ENCODE results near the gene HEXD.
A peak's percentile ranks its signal among the peaks of the same experiment; 100 is the strongest.

Gene HEXD

DNA sequence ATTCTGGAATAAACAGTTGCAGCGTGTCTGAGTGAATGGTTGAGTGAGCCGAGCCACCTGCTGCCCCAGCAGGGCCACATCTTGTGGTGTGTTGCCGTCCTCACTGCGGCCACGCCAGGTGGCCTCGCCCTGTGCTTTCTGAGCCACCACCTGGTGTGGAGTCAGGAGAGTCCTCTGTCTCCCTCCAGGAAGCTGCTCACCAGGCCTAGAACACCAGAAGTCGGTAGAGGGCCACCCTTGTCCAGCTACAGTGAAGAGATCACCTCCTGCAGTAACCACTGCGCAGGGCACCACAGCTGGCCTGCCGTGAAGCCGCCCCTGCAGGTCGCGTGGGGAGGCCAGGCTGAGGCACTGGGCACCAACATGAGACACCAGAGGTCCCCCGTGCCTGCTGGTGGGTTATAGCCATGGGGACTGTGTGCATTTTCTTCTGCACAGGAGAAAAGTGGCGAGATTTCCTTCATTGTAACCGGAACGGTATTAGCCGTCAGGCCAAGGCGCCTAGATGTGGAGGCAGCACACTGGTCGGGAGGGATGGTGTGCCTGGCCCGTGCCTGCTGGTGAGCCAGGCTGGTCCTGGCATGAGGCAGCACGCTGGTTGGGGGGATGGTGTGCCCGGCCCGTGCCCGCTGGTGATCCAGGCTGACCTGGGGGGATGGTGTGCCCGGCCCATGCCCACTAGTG, 72.5 kb downstream of the HEXD start:
- DNase-seq: peak in 1 of 14 donors; percentile 34

DNA sequence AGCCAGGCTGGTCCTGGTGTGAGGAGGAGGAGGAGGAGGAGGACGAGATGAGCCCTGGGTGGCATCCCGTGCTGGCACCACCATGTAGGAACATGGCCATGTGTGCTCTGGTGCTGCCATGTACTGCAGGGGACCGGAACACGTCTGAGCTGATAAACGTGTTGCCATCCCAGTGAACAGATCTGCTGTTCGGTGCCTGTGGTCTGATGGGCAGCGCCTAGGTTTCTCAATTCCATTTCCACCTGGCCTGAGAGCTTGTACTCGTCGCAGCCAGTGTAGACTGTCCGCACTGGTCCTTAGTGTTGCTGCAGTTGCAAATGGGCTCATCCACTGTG, 73.0 kb downstream of the HEXD start:
- DNase-seq: peak in 1 of 14 donors; percentile 61

DNA sequence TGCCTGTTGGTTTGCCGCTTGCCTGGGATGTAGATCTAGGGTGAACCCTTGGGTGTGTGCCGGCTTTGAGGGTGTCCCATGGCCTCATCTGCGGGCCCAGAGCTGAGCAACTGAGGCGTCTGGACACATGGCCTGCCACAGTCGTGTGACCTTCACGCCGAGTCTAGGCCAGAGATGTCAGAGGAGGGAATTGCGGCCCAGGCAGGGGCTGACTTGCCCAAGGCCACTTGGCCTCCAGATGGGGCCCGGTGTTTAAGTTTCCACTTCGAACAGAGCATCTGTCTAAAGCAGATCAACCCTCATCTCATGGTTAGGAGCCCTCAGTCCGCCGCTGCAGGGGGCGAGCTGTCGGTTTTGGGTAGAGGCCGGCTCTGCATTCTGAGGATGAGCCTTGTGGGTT, 73.4 kb downstream of the HEXD start:
- no peak for DNase-seq

Measured in C1 segment of cervical spinal cord (tissue), 14 donors.